Transverse colon (tissue), 4 donors: ENCODE measurements around the gene SPTBN1. TPM values are rescaled to one million over a fixed set of nuclear protein-coding genes. Genes with fewer than 3 reads are reported as not detected.

Experiments
- DNase-seq: peaks from one replicate; pipeline ENCODE4 v3.0.0-alpha.2; 2019
- H3K27ac ChIP-seq, 4 donors: fragments of 200-600 bp; sonication (generic); 2 replicates each; pipeline ENCODE4 v1.5.1; 2016 to 2018; ENCODE audit warnings: inconsistent platforms in 4 of 4
- H3K27me3 ChIP-seq: fragments of 200-600 bp; sonication (generic); 2 replicates; pipeline ENCODE4 v1.5.1; 2017; ENCODE audit warnings: inconsistent platforms
- H3K36me3 ChIP-seq, 4 donors: fragments of 200-600 bp; sonication (generic); 2 replicates each; pipeline ENCODE4 v1.5.1; 2017 to 2019; ENCODE audit warnings: inconsistent platforms in 4 of 4
- H3K4me1 ChIP-seq, 4 donors: fragments of 200-600 bp; sonication (generic); 2 replicates each; pipeline ENCODE4 v1.5.1; 2017 to 2020; ENCODE audit warnings: inconsistent platforms in 4 of 4
- H3K4me3 ChIP-seq, 4 donors: fragments of 200-600 bp; sonication (generic); 1 replicate in 1 of 4; 2 replicates in 3 of 4; pipeline versions ENCODE4 v1.5.1 to v1.6.1; 2017 to 2019; ENCODE audit warnings: inconsistent platforms in 4 of 4
- H3K9me3 ChIP-seq, 2 donors: fragments of 200-600 bp; sonication (generic); 2 replicates each; pipeline ENCODE4 v1.5.1; 2017 to 2019; ENCODE audit warnings: inconsistent platforms in 2 of 2
- CTCF ChIP-seq, 5 experiments: fragments of 200-600 bp in 3 of 5; fragments of 450-650 bp in 2 of 5; sonication (generic) in 3 of 5; IDR thresholded peaks; 1 replicate in 2 of 5; 2 replicates in 3 of 5; pipeline ENCODE4 v1.5.1; 2016 to 2017; ENCODE audit warnings: antibody characterized with exemption in 5 of 5, inconsistent platforms in 3 of 5, mild to moderate bottlenecking in 2 of 5, moderate library complexity in 1 of 5
- EP300 ChIP-seq: sonication (generic); formaldehyde crosslinking; IDR thresholded peaks from one replicate; pipeline ENCODE4 v1.6.1; 2017; ENCODE audit warnings: antibody characterized with exemption, low read depth
- POLR2A ChIP-seq: fragments of 450-650 bp; IDR thresholded peaks from one replicate; pipeline ENCODE4 v1.6.1; 2016; ENCODE audit warnings: antibody characterized with exemption, mild to moderate bottlenecking, moderate library complexity
- POLR2AphosphoS5 ChIP-seq, 3 donors: sonication (generic); formaldehyde crosslinking; IDR thresholded peaks; one replicate each; pipeline ENCODE4 v1.6.1; 2016; ENCODE audit warnings: antibody characterized with exemption in 3 of 3
- WGBS, 2 donors: methylation state at CpG; one replicate each; pipeline ENCODE4 v1.1.5; 2018; ENCODE audit warnings: low coverage in 1 of 2; 5-methylcytosine and 5-hydroxymethylcytosine counted together
- in situ Hi-C, 4 donors: fragments of 200-750 bp; cut with MboI; loops; one replicate each; pipeline versions ENCODE4 v1.15.0 to v1.15.1; 2017; ENCODE audit warnings: low sequenced_read_pairs in 3 of 4, low pct_ligation_motif_present in 1 of 4, low pct_unique_long_range_greater_than_20kb in 1 of 4
- intact Hi-C: fragments of 100-400 bp; cut with DNase I; formaldehyde crosslinking; loops from one replicate; pipeline ENCODE4 v1.15.1; 2023; ENCODE audit warnings: low total_unique reads
- total RNA-seq, 4 donors: library from RNA; depleted of rRNA; stranded (reverse); fragments of >200 nt; gene quantifications; one replicate each; pipeline ENCODE4 v1.1.0, GENCODE V29; 2016

SPTBN1 gene
- total RNA-seq, 4 donors from 2014 or later = 269 to 301 (median 285) TPM

- no peaks in the 10 kb centered on the region for H3K9me3 ChIP-seq
- in situ Hi-C loops (no loop called here), intact Hi-C loops (no loop called here)
- peak overlapping the region in 3 of 4 donors; percentile 4 to 18 (median 12) for H3K27ac ChIP-seq
- no peak overlapping the region for H3K4me3 ChIP-seq
- WGBS, 2 donors = 67 to 72% methylated on average over 3 to 10 of the region's 10 CpGs
- TF ChIP-seq CTCF (IDR thresholded peaks at IDR 0.05) (no peak), POLR2AphosphoS5 (IDR thresholded peaks at IDR 0.05) (no peak), POLR2A (no peak), EP300 (no peak)
- no peak for DNase-seq
- H3K27me3 ChIP-seq = no peaks in the 10 kb centered on the region
- no peaks in the 10 kb centered on the region for H3K36me3 ChIP-seq
- H3K4me1 ChIP-seq = peaks cover 23 to 68% (median 45%) of the 10 kb centered on the region in 4 donors
Observed at GRCh38 chr2:54604871-54605270, 148.7 kb downstream of the SPTBN1 start.

- no peak for DNase-seq
- Histone ChIP-seq H3K4me3 (no peak overlapping the region), H3K9me3 (no peaks in the 10 kb centered on the region), H3K27ac (no peak overlapping the region), H3K4me1 (peaks cover 16 to 69% (median 43%) of the 10 kb centered on the region in 4 donors), H3K36me3 (no peaks in the 10 kb centered on the region), H3K27me3 (no peaks in the 10 kb centered on the region)
- intact Hi-C loops = no loop called here
- TF ChIP-seq EP300 (no peak), POLR2AphosphoS5 (IDR thresholded peaks at IDR 0.05) (no peak), POLR2A (no peak), CTCF (IDR thresholded peaks at IDR 0.05) (no peak)
- in situ Hi-C loops = no loop called here
- WGBS, 2 donors = 93 to 100% methylated on average over 2 to 3 of the region's 3 CpGs
Observed at GRCh38 chr2:54605836-54606235, 149.7 kb downstream of the SPTBN1 start.

GRCh38 chr2:54606393-54606958 lies 150.3 kb downstream of the SPTBN1 start:
- peaks cover 10 to 69% (median 39%) of the 10 kb centered on the region in 4 donors for H3K4me1 ChIP-seq
- 53 to 78% methylated on average over 2 to 12 of the region's 12 CpGs for WGBS, 2 donors
- no peak for DNase-seq
- in situ Hi-C loops = no loop called here
- intact Hi-C loops = no loop called here
- no peaks in the 10 kb centered on the region for H3K36me3 ChIP-seq
- no peak overlapping the region for H3K27ac ChIP-seq
- H3K27me3 ChIP-seq = no peaks in the 10 kb centered on the region
- no peak overlapping the region for H3K4me3 ChIP-seq
- no peak for TF ChIP-seq CTCF (IDR thresholded peaks at IDR 0.05)
- TF ChIP-seq POLR2AphosphoS5 (IDR thresholded peaks at IDR 0.05) = no peak
- no peak for TF ChIP-seq EP300
- TF ChIP-seq POLR2A = no peak
- H3K9me3 ChIP-seq = no peaks in the 10 kb centered on the region

GRCh38 chr2:54608224-54608623 lies 152.1 kb downstream of the SPTBN1 start:
- Histone ChIP-seq H3K9me3 (no peaks in the 10 kb centered on the region), H3K36me3 (no peaks in the 10 kb centered on the region), H3K27ac (no peak overlapping the region), H3K4me3 (no peak overlapping the region), H3K4me1 (peaks cover 0 to 61% (median 24%) of the 10 kb centered on the region in 4 donors), H3K27me3 (no peaks in the 10 kb centered on the region)
- WGBS, 2 donors = 82 to 100% methylated on average over 2 to 3 of the region's 3 CpGs
- in situ Hi-C loops (no loop called here), intact Hi-C loops (no loop called here)
- TF ChIP-seq POLR2AphosphoS5 (IDR thresholded peaks at IDR 0.05) (no peak), EP300 (no peak), CTCF (IDR thresholded peaks at IDR 0.05) (no peak), POLR2A (no peak)
- no peak for DNase-seq
